NCI-H1694 (cell line): ENCODE measurements around the gene SCN8A.

Experiments used
- DNase-seq: peaks from one replicate; lab custom pipeline; 2025; lab: John Stamatoyannopoulos, UW

SCN8A gene

GRCh38 chr12:51834411-51834810 lies 243.4 kb downstream of the SCN8A start:
- no peak for DNase-seq

- no peak for DNase-seq
Observed at GRCh38 chr12:51836041-51836826, 245.2 kb downstream of the SCN8A start.

GRCh38 chr12:51836827-51837173 lies 245.8 kb downstream of the SCN8A start:
- no peak for DNase-seq

- no peak for DNase-seq
Observed at GRCh38 chr12:51837286-51837685, 246.3 kb downstream of the SCN8A start.

DNA sequence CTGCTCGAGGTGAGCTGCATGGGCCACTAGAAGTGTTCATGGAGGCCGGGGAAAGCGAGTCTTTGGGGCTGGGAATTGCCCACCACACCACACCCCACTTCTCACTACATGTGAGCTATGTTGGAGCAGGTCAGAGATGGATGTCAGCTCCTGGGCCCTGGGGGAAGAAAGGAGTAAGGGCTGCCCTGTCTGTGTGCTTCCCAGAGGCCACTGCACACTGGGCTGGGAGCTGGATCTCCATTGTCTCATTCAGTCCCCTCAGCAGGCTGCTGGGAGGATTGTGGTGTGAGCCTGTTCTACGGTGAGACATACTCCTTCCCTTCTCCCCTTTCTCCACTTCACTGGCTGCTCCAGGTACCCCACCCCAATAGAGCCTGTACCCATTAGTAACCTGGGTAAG lies 247.0 kb downstream of the SCN8A start:
- DNase-seq = no peak

DNA sequence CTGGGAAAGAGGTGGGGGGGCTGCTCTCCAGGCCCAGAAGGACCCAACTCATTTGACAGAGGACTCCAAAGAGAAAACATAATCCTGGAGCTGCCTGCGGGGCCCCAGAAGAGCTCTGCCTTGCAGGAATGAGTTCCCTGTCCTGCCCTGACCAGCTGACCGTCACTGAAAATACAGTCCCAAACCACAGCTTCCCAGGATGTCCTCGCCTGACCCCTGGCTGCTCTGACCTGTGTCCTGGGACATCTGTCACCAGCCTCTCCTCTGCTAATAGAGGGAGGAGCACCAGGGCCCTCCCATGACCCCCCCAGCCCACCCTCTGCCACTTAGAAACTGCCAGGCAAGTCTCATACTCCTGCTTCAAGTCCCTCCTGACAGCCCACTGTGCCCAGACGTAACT lies 247.7 kb downstream of the SCN8A start:
- DNase-seq = no peak

DNA sequence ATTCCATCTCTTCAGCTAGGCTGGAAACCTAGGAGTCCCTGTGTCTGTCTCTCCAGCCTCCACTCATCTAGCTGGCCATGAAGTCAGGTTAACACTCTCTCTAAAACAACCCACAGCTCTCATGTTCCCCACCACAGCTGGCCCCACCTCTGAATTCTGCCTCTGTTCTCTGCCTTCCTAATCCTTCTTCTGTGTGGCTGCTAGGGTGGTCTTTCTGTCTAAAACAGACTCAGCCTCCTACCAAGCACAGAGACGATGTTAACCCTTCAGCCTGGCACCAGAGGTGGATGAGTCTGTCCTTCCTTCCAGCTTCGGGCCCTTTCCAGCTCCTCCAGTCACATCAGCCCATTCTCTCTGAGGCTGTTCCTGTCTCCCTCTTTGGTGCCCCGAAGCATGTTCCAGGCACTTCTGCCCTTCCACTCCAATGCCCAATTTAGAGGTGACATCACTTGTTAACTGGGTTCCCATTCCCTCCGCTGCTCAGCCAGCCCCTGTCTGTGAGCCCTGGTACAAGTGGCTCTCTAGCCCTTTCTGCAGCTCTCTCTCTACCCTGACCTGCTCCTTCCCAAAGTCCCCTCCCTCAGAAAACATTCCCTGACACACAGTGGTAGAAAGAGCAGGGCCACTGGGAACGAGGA lies 248.4 kb downstream of the SCN8A start:
- peak; percentile 53 for DNase-seq

DNA sequence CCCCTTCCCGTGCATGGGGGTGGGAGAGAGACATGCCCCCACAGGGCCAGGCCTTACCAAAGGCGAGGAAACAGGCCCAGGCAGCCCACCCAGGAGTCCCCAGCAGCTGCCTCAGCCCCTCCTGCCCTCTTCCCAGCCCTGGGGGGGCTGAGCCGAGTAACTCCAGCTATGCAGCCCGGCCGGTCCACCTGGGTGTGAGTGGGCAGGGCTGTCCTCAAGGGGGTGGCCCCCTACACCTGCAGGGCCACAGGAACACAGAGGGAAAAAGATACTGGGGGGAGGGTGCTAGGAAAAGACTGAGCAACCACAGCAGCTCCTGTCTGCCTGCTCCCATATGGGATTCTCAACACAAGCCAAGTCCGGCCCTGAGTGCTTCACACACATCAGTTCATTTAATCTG lies 249.9 kb downstream of the SCN8A start:
- no peak for DNase-seq

GRCh38 chr12:51841727-51842126 lies 250.7 kb downstream of the SCN8A start:
- DNase-seq = no peak

DNA sequence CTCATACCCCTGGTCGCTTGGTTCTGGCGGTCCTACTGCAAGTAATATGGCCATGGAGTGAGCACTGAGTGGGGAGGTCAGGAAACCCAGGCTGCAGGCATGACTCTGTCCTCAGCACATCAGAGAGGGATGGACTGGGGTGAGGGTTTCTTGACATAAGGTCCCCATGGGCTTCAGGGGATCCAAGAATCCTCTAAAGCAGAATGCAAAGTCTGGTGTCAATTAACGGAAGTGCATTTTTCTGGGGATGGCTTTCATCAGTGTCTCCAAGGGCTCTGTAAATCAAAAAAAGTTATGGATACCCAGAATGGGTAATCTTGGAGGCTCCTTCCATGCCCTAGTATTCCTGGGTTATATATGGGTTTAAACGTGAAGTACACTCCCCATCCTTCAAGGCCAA lies 253.8 kb downstream of the SCN8A start:
- no peak for DNase-seq

DNA sequence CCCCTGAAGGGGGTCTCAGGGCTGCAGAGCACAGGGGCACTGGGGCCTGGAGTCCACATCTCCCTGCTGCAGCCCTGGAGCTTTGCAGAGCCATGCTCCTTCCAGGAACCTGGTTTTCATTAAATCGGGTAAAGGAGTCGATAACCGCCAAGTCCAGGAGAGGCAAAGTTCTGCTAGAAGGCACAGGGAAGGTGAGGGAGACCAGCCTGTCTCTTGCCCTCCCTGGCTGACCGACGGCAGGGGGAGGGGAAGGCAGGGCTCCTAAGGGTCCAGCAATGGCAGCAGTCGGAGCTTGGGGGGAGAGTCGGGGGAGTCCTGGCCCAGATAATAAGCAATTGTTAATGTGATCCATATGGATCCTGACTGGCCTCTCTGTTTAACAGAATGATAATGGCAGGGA lies 254.4 kb downstream of the SCN8A start:
- DNase-seq = no peak

DNA sequence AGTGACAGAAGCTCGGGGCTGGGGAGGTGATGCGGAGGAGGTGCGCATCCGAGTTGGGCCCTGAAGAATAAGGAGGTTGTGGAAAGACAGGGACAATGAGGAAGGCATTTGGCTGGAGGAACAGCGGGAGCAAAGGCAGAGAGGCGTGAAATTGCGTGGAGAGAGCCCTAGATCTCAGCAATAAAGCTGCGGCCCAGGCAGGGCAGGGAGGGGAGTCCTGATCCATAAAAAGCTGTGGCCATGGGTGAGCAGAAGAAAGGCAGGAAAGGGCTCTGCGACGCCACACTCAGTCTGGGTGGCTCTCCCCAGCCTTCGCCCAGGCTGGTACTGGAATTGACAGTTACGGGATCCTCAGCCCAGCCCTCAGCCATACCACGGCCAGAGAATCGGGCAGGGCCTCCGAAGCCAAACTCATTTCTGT lies 255.2 kb downstream of the SCN8A start:
- DNase-seq = no peak

GRCh38 chr12:51846911-51847642 lies 256.0 kb downstream of the SCN8A start:
- DNase-seq = no peak

GRCh38 chr12:51847643-51848325 lies 256.8 kb downstream of the SCN8A start:
- no peak for DNase-seq

DNA sequence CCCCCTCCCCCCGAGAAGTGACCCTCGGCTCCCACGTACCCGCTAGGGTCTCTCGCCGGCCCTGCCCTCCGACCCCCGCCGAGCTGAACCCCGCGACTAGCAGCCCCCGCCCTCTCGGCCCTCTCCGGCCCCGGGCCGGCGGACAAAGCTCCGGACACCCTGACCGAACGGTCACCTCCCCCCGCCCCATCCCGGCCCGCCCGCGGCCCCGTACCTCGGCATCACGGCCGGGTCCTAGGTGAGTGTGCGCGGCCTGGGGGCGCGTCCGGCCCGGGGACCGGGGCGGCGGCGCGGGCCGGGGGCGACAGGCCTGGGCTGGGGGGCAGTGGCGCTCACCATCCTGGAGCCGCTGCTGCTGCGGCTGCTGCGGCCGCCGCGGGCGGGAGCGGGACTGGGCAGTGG lies 257.3 kb downstream of the SCN8A start, which contains the start of gene FIGNL2:
Gene FIGNL2, minus strand, starts transcription at position 393 of the 402 bp plus-strand sequence. CDS start 26,305 bp downstream, outside the sequence.
- DNase-seq = no peak

DNA sequence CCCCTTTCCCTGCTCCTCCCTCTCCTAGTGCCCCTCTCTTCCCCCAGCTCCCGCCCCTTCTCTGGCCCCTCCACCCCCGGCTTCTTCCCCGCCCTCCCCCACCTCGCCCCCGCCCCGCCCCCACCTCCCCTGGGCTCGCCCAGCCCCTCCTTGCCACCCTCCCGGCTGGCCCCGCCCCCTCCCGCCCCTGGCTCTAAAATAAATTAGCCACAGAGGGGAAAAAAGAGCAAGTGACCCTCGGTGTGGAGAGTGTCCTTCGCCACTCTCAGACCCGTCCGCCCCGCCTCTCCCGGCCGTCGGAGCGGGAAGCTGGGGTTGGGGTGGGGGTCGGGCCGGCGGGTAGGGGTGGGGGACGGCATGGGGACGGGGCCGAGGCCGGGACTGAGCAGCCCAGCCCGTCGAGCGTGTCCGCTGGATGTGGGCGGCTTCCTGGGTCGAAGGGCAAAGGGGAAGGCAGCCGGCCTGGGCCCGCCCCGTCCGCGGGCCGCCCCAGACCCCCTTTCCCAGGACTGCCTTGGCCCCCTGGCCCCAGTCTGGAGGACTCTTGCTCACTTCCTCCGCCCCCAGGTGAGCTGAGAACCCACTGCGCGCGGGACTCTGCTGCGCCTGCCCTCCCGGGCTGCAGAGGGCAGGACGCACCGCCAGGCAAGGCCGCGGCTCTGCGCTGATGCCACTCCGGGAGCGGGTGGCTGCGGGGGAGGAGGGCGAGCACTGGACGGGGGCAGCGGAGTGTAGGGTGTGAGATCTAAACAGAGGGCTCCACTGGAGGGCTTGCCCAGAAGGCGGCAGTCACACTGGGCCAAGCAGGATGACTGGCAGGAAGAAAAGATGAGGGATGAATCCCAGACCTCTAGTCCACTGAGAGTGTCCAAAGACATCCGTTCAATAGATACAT lies 258.1 kb downstream of the SCN8A start:
- DNase-seq = no peak

DNA sequence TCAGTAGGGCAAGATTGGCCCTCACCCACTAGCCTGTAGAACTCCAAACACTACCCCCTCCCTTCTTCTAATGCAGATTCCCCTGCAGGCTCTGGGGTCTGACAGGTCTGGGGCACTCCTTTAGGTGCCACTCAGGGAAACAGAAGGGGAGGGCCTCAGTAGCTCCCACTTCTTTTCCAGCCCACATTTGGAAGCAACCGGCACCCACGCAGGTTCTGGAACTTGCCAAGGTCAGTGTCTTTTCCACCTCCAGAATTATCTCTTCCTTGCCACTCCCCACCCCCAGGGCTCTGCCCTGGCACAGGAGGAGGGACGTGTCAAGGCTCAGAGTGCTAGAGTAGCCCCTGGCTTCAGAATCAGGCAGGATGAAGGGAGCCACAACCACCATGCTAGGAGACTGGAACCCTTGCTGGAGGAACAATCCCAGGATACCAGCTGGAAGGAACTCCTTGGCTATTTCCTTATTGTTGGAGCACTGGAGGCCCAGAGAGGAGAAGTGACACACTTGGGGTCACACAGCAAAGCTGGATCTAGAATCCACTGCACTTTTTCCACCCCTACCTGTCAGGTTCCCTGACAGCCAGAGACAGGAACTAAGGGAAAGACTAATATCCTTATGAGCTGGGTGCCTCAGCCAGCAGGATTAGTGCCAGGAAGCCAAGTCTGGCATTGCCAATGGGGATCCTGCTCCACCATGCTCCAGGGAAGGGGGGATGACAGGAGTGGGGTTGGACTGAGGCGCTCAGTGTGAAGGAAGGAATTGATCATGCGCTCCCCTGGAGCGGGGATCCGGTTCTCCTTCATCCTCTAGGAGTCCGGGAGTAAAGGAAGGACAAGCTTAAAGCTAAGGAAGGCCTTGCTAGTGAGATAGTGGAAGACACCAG lies 259.3 kb downstream of the SCN8A start:
- no peak for DNase-seq

- no peak for DNase-seq
Observed at GRCh38 chr12:51850965-51851299, 259.9 kb downstream of the SCN8A start.

- DNase-seq = no peak
Observed at GRCh38 chr12:51851413-51852124, 260.5 kb downstream of the SCN8A start.
